LoVo (cell line): Measurements from ENCODE around the gene ICAM1.

Experiments used
- DNase-seq: peaks from one replicate; pipeline ENCODE4 v3.0.0-alpha.2; 2016; ENCODE audit warnings: low spot score

Gene ICAM1

GRCh38 chr19:10321874-10322835 lies 51.2 kb downstream of the ICAM1 start:
- DNase-seq: no peak

- no peak for DNase-seq
Measured at GRCh38 chr19:10325732-10326131, 54.8 kb downstream of the ICAM1 start.

- DNase-seq: no peak
Measured at GRCh38 chr19:10327793-10328192, 56.9 kb downstream of the ICAM1 start.

- no peak for DNase-seq
Measured at GRCh38 chr19:10328558-10329429, 57.9 kb downstream of the ICAM1 start.

- DNase-seq: no peak
Measured at GRCh38 chr19:10329555-10329954, 58.6 kb downstream of the ICAM1 start.

GRCh38 chr19:10332158-10332964 lies 61.4 kb downstream of the ICAM1 start:
- peak; percentile 2 for DNase-seq

- peak; percentile 97 for DNase-seq
Measured at GRCh38 chr19:10332965-10333757, 62.2 kb downstream of the ICAM1 start, which contains the start of gene RAVER1. RAVER1 (minus strand) TSS chr19:10333529; CDS start chr19:10333507, 22 bp downstream.

- DNase-seq: peak; percentile 1
Measured at GRCh38 chr19:10333758-10334587, 63.1 kb downstream of the ICAM1 start.

- peak; percentile 95 for DNase-seq
Measured at GRCh38 chr19:10334588-10335351, 63.9 kb downstream of the ICAM1 start.

- no peak for DNase-seq
Measured at GRCh38 chr19:10335352-10335985, 64.5 kb downstream of the ICAM1 start.
